Caco-2 (cell line): Measurements from ENCODE around the gene EPDR1. TPM values are rescaled to one million over a fixed set of nuclear protein-coding genes. Genes with fewer than 3 reads are reported as not detected.
A peak's percentile ranks its signal among the peaks of the same experiment; 100 is the strongest.

ENCODE experiments used
- BruUV-seq: library from RNA; stranded (reverse); fragments of 400-500 nt; replicated peaks from 2 replicates; lab custom pipeline; 2021; lab: Mats Ljungman, UMichigan
- CTCF ChIA-PET: fragments of 300-600 bp; sonication (Branson Sonifier 250); formaldehyde crosslinking; loops from one replicate; lab custom pipeline; 2022; ENCODE audit warnings: antibody characterized with exemption; lab: Charles Lee
- POLR2A ChIA-PET: fragments of 300-600 bp; sonication (Branson Sonifier 250); formaldehyde crosslinking; loops from one replicate; lab custom pipeline; 2022; ENCODE audit warnings: antibody characterized with exemption; lab: Charles Lee
- DNase-seq, 2 experiments: peaks; one replicate each; pipeline versions ENCODE4 v3.0.0 to v3.0.0-alpha.2; 2020 to 2022
- H3K27me3 ChIP-seq: replicated peaks from 2 replicates; pipeline ENCODE4 v1.6.0; 2011; ENCODE audit warnings: low read length; ENCODE audit not compliant: control insufficient read depth, insufficient read depth
- H3K36me3 ChIP-seq: 2 replicates; pipeline ENCODE4 v1.5.1; 2011; ENCODE audit warnings: low read length; ENCODE audit not compliant: control insufficient read depth, insufficient read depth
- H3K4me1 ChIP-seq: fragments of 250-450 bp; sonication (Bioruptor Pico); 2 replicates; pipeline ENCODE4 v1.5.1; 2020; ENCODE audit warnings: mild to moderate bottlenecking
- H3K4me3 ChIP-seq: 2 replicates; pipeline ENCODE4 v1.5.1; 2011; ENCODE audit warnings: low read depth, mild to moderate bottlenecking, control low read depth, low read length
- H3K9me3 ChIP-seq: fragments of 250-450 bp; sonication (Bioruptor Pico); 2 replicates; pipeline ENCODE4 v1.5.1; 2020; ENCODE audit warnings: mild to moderate bottlenecking, moderate library complexity
- H3K27ac Mint-ChIP-seq: one replicate; pipeline ENCODE4 v1.8.0; 2022; ENCODE audit warnings: mixed read lengths; ENCODE audit not compliant: unreplicated experiment
- H3K27me3 Mint-ChIP-seq: one replicate; pipeline ENCODE4 v1.8.0; 2022; ENCODE audit warnings: mixed read lengths; ENCODE audit not compliant: insufficient read depth, unreplicated experiment
- H3K36me3 Mint-ChIP-seq: one replicate; pipeline ENCODE4 v1.8.0; 2022; ENCODE audit warnings: mild to moderate bottlenecking, mixed read lengths; ENCODE audit not compliant: insufficient read depth, unreplicated experiment
- H3K4me1 Mint-ChIP-seq: one replicate; pipeline ENCODE4 v1.8.0; 2022; ENCODE audit warnings: low read depth, mixed read lengths; ENCODE audit not compliant: unreplicated experiment
- H3K4me3 Mint-ChIP-seq: one replicate; pipeline ENCODE4 v1.8.0; 2022; ENCODE audit warnings: mild to moderate bottlenecking, moderate library complexity, mixed read lengths; ENCODE audit not compliant: unreplicated experiment
- H3K9me3 Mint-ChIP-seq: one replicate; pipeline ENCODE4 v1.8.0; 2022; ENCODE audit warnings: mixed read lengths; ENCODE audit not compliant: unreplicated experiment
- CTCF ChIP-seq, 2 experiments: fragments of 200-600 bp in 1 of 2; IDR thresholded peaks; 1 replicate in 1 of 2; 2 replicates in 1 of 2; pipeline versions ENCODE4 v1.5.1 to v1.8.0; 2011 to 2022; ENCODE audit warnings: antibody characterized with exemption in 1 of 2, control low read depth in 1 of 2, inconsistent platforms in 1 of 2, low read depth in 1 of 2, low read length in 1 of 2, mild to moderate bottlenecking in 1 of 2, moderate library complexity in 1 of 2; ENCODE audit not compliant: insufficient read depth in 1 of 2, severe bottlenecking in 1 of 2, unreplicated experiment in 1 of 2
- intact Hi-C: fragments of 100-400 bp; cut with micrococcal nuclease; formaldehyde crosslinking; loops from one replicate; pipeline ENCODE4 v1.10.0; 2022; ENCODE audit not compliant: unreplicated experiment
- total RNA-seq: library from RNA; stranded (reverse); gene quantifications from 2 replicates; pipeline ENCODE4 v1.2.3, GENCODE V29; 2022

EPDR1 gene
- total RNA-seq, 1 experiment from 2014 or later, result 0.25 TPM

GRCh38 chr7:37894671-37895070 lies 25.8 kb upstream of the EPDR1 start:
- no peaks in the 10 kb centered on the region for H3K27me3 ChIP-seq
- H3K36me3 Mint-ChIP-seq, result no peaks in the 10 kb centered on the region
- BruUV-seq, result no TSS peak
- H3K27me3 Mint-ChIP-seq, result peaks cover 6% of the 10 kb centered on the region
- ChIA-PET POLR2A (no interaction called here), CTCF (no interaction called here)
- no peak for TF ChIP-seq CTCF (IDR thresholded peaks at IDR 0.05; ENCODE audit: insufficient read depth in 1 of 2, low read depth in 1 of 2, low read length in 1 of 2, severe bottlenecking in 1 of 2, unreplicated experiment in 1 of 2)
- intact Hi-C loops, result no loop called here
- H3K4me3 ChIP-seq, result no peak overlapping the region
- no peaks in the 10 kb centered on the region for H3K4me1 Mint-ChIP-seq
- H3K4me1 ChIP-seq, result no peaks in the 10 kb centered on the region
- no peaks in the 10 kb centered on the region for H3K36me3 ChIP-seq
- H3K4me3 Mint-ChIP-seq, result no peak overlapping the region
- no peaks in the 10 kb centered on the region for H3K9me3 ChIP-seq
- DNase-seq, result no peak
- no peak overlapping the region for H3K27ac Mint-ChIP-seq
- H3K9me3 Mint-ChIP-seq, result no peaks in the 10 kb centered on the region

GRCh38 chr7:37899712-37900247 lies 20.7 kb upstream of the EPDR1 start:
- BruUV-seq, result no TSS peak

GRCh38 chr7:37901236-37901827 lies 19.1 kb upstream of the EPDR1 start:
- Mint-ChIP-seq H3K4me1 (peaks cover 6% of the 10 kb centered on the region), H3K4me3 (no peak overlapping the region), H3K9me3 (no peaks in the 10 kb centered on the region), H3K36me3 (no peaks in the 10 kb centered on the region), H3K27me3 (no peaks in the 10 kb centered on the region), H3K27ac (no peak overlapping the region)
- no peaks in the 10 kb centered on the region for H3K36me3 ChIP-seq
- no peak overlapping the region for H3K4me3 ChIP-seq
- POLR2A ChIA-PET, result interaction anchor here (0.6 kb wide), 1 partner anchor 287 kb away, joined by 3 read pairs; no protein-coding TSS in a partner anchor
- no peaks in the 10 kb centered on the region for H3K9me3 ChIP-seq
- H3K4me1 ChIP-seq, result peaks cover 16% of the 10 kb centered on the region
- no peaks in the 10 kb centered on the region for H3K27me3 ChIP-seq
- intact Hi-C loops, result loop anchor here (1.0 to 5.0 kb wide), 4 partner anchors 121 to 417 kb away; no protein-coding TSS in a partner anchor
- CTCF ChIA-PET, result interaction anchor here (0.6 to 1.9 kb wide), 4 partner anchors 16 to 1420 kb away, joined by 4 to 11 read pairs (median 4); partner anchors contain the start of gene SFRP4
- peak; percentile 59 to 65 for TF ChIP-seq CTCF (IDR thresholded peaks at IDR 0.05; ENCODE audit: insufficient read depth in 1 of 2, low read depth in 1 of 2, low read length in 1 of 2, severe bottlenecking in 1 of 2, unreplicated experiment in 1 of 2)
- peak in 1 of 2 experiments; percentile 27 for DNase-seq
- BruUV-seq, result no TSS peak

More at GRCh38 chr7:37899712-37900247, 20.7 kb upstream of the EPDR1 start:
- H3K4me3 Mint-ChIP-seq, result no peak overlapping the region
- H3K36me3 ChIP-seq, result no peaks in the 10 kb centered on the region
- H3K36me3 Mint-ChIP-seq, result no peaks in the 10 kb centered on the region
- no peak for TF ChIP-seq CTCF (IDR thresholded peaks at IDR 0.05; ENCODE audit: insufficient read depth in 1 of 2, low read depth in 1 of 2, low read length in 1 of 2, severe bottlenecking in 1 of 2, unreplicated experiment in 1 of 2)
- ChIA-PET CTCF (no interaction called here), POLR2A (no interaction called here)
- no peaks in the 10 kb centered on the region for H3K27me3 ChIP-seq
- H3K4me1 ChIP-seq, result peaks cover 16% of the 10 kb centered on the region
- H3K9me3 Mint-ChIP-seq, result no peaks in the 10 kb centered on the region
- intact Hi-C loops, result loop anchor here (5.0 kb wide), 2 partner anchors 123 to 323 kb away; no protein-coding TSS in a partner anchor
- no peaks in the 10 kb centered on the region for H3K9me3 ChIP-seq
- H3K4me1 Mint-ChIP-seq, result peaks cover 6% of the 10 kb centered on the region
- H3K27ac Mint-ChIP-seq, result no peak overlapping the region
- H3K4me3 ChIP-seq, result no peak overlapping the region
- H3K27me3 Mint-ChIP-seq, result no peaks in the 10 kb centered on the region
- DNase-seq, result no peak
